Forelimb muscle (tissue), 1 donor: ENCODE measurements around the gene C1orf105. TPM values are rescaled to one million over a fixed set of nuclear protein-coding genes. Genes with fewer than 3 reads are reported as not detected.
"Not testable (repeated sequence)": the region's sequence is repeated elsewhere in the genome, so short reads cannot be mapped to it uniquely, and the experiment has no call there.

ENCODE experiments used
- DNase-seq: peaks from one replicate; pipeline ENCODE4 v3.0.0-alpha.2; 2013; ENCODE audit warnings: low read depth
- polyA plus RNA-seq: library from polyadenylated mRNA; unstranded; fragments of 120-200 nt; gene quantifications from one replicate; pipeline ENCODE4 v1.2.1, GENCODE V29; 2013; ENCODE audit not compliant: insufficient read length

Gene C1orf105, protein sequence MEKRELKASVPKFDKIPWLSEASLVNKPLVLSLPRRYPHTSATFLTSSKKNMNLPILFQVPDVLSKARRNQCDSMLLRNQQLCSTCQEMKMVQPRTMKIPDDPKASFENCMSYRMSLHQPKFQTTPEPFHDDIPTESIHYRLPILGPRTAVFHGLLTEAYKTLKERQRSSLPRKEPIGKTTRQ
- 142 TPM for polyA plus RNA-seq

DNA sequence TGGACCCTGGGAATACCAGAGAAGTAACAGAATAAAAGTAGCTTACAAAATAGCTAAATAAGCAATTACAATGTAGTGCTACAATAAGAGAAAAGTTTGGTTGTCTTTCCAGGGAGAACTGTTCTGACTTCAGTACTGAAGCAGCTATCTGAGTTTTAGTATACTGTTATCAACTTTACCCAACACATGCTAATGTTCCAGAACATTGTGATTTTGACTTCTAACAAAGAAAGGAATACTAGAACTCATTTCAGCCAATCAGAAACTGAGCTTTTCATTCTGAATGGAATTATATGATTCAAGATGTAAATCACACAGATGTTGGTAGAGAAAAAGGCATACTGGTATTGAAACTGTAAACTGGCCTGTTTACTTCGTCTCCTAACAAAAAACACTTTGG, at the start of gene C1orf105:
C1orf105 (plus strand) TSS at position 301 of the 400 bp plus-strand sequence. CDS start 201 bp downstream, outside the sequence.
- no peak for DNase-seq

DNA sequence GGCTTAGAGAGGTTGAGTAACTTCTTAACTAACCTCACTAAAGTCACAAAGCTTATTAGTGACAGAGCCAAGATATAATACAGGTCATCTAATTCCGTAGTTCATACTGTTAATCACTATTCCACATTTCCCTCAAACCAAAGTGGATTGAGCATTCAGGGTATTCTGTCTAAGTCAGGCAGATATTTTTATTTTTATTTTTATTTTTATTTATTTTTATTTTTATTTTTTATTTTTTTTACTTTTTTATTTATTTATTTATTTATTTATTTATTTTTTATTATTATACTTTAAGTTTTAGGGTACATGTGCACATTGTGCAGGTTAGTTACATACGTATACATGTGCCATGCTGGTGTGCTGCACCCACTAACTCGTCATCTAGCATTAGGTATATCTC, 48.8 kb upstream of the C1orf105 start:
- not testable (repeated sequence) for DNase-seq

DNA sequence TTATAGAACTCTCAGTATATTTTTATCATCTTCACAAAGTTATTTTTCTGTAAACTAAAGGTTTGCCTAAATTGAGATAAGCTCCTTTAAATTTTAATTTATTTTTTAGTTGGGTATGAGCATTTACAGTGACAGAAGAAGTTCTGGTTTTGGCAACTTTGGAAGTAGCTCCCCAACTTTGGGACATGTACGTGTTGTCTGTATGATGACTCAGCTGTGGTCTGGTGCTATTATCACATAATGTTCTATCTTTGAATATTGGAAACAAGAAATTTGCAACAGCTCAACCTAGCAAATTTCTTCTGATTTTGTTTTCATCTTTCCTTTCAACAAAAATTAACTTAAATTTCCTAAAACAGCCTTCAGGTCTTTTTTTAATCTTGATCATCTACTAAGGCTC, 46.6 kb upstream of the C1orf105 start:
- no peak for DNase-seq

DNA sequence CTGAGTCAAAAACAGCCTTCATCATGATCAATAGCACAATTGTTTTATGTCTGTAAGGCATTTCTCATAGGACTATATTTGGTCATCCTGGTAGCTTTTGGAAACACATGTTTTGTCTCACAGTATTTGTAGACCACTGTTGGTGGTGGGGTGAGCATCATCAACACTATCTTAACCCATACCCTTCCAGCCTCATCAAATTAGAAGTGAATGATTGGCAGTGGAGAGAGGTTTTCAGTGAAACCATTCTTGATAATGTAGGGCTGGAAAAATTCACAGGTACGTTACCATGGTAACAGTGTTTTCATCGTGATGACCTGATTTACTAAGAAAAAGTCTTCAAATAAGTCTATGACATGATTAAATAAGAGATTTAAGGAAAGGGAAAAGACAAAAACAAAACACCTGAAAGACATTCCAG, 45.3 kb upstream of the C1orf105 start:
- DNase-seq = no peak

DNA sequence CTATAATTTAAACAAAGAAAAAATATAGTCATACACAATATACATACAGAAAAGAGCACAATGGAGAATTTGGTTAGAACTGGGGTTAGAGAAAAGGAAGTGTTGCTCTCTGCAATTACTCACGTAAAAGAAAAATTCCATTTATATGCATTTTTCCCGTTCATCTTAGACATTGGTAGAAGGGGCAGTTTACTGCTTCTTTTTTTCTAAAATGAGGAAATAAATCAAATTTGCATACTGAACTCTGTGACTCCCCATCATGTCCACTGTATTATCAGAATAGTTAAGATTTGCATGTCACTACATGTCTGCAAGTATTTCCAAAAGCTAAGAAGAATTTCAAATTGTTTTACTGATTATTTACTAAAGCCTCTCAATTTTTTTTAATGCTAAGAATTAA, 44.1 kb upstream of the C1orf105 start:
- DNase-seq = no peak

DNA sequence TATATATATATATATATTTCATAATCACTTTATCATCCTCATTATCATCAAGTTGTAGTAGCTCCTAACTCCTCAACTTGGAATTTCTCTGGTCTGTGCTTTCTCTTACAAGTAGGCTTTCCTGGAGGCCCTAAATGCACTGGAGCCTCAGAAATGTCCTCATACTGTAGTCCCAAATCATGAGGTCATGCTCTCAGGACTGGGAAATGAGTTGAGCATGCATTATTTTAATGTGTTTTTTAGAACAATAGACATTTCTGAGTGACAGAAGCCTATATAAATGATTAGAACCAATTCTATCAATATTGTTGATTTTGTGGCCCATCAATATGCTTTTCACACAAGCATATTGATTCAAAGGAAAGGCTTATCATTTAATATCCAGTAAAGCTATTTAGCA, 42.9 kb upstream of the C1orf105 start:
- DNase-seq = no peak

DNA sequence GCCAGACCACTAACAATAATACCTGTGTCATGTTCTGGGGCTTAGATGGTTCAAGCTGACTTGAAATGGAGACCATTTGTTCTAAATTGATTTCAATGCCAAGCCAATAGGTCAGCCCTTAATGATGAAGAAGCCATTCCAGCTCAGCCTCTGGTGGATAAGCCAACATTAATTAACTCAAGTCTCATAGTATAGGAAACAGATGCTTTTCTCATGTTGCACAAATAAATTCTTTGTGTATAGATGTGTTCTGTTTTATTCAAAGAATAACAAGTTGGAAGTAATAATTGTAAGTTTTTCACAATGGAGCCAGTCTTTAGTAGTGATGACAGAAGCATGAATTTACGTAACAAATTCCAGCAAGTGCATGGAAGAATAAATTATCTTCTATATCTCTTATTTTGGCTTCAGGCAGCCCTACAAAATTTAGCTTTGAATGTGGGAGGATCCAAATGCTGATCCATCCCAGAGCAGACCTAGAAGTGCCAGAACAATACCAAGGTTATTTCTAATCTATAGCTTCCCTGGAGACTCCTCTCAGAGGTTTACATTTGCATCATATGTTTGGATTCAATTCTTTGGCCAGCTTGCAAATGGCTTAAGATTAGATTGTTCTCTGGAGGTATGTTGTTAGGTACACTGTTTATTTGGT, 42.2 kb upstream of the C1orf105 start:
- DNase-seq = no peak

DNA sequence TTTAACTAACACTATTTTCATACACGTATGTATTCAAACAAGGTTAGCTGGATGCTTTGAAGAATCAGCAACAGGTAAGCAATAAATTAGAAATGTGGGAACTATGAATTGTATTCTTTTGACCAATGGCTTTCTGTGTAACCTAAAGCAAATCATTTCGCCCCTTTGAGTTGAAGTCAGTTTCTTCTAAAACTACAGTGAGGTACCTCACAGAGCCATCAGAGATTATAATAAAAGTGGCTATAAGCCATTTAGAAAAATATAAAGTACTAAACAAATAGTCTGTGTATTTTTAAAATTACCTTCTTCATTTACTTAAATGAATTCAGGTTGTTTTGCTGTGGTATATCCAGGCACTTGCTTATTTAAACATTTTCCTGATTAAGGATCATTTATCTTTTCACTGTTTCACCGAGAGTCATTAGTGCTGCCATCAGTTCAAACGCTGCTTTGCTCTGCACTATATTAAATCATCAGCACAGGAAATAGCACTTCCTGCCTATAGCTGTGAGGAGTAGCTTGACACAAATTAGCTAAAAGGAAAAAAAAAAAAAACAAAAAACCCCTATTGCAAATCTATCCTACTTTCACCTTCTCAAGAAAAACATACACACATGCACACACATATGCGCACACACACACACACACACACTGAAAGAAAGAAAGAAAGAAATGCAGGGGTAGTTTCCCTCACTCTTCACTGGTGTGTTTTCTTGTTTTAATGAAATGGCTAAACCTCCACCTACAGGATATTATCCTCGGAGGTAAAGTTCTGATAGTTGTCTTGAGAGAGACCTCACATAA, 39.8 kb upstream of the C1orf105 start:
- DNase-seq = no peak

DNA sequence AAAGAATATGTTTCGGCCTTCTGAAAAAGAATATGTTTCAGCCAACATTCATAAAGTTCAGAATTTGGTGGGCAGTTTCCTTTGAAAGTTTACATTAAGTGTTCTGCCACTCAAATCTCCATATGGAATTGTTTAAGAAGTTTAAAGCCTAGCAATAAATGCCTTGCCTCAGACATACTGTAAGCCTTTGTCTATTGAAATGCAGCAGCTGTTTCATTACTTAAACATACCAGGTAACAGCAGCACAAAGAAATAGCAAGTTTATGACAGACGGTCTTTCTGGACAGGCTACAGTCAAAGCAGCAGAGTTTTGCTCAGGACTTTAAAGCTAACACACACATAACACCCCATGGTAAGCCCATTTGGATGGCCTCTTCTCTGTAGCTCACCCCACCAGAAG, 38.5 kb upstream of the C1orf105 start:
- no peak for DNase-seq

DNA sequence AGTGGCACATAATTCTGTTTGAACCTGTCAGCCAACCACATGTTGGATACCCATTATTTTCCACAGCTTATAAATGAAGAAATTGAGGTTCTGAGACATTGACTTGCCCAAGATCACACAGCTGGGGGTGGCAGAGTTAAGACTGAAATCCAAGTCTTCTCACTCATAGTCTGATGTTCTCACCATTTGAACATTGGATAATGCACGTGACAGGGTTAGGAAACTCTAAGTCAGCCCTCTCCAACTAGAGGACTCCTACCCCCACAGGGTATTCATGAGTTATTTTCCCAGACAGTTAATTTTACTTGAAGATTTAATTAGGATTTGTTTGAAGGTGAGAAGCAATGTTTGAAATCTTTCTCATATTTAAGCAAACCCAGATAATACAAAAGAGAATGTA, 38.1 kb upstream of the C1orf105 start:
- DNase-seq = no peak

DNA sequence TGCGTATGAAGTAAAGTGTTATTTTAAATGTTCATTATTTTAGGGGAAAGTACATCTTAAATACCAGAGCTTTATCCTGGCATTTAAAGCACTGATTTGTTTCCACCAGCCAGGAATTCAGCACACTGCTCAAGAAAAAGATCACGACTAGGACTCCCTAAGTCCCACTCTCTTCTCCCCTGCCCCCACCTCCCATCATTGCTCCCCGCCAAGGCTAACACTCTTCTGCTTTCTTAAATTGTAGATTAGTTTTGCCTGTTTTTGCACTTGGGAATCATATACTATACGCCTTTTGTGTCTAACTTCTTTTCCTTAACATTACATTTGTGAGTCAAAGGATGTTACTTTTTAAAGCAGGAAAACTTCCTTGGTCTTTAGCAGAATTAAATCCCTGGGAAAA, 37.5 kb upstream of the C1orf105 start:
- DNase-seq = no peak

DNA sequence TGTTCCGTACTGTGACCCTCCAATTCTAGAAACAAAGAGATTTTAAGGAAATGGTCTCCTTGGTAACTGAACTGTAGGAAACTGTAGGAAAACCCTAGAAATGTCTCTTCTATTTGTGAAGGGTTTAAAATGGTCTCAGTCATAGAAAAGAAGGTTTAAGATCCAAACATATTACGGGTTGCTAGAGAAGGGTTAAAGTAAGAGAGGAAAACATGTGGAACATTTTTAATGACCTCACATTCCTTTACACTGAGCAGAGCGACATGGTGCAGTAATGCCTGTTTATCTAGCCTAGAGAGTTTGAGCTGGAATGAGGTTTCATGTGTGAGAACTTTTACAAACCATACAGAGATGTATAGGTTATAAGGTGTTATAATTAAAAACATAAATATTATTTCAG, 36.9 kb upstream of the C1orf105 start:
- DNase-seq = no peak

DNA sequence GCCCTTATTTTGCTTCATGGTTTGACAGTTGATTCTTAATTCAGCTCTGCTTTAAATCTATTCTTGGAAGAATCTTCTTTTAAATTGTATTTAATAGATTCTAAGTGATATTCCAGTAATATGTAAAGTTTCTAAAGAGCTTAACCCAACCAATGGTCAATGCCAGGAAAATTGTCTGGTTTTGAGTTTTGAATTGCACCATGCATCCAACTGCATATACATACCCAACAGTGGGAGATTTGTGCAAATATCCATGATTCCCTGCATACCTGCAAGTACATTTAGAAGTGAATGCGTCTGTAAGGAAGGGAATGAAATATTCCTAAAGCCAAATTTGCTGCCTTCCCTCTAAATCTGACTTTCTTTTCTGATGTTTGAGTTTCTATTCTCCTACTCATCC, 35.8 kb upstream of the C1orf105 start:
- DNase-seq = no peak

DNA sequence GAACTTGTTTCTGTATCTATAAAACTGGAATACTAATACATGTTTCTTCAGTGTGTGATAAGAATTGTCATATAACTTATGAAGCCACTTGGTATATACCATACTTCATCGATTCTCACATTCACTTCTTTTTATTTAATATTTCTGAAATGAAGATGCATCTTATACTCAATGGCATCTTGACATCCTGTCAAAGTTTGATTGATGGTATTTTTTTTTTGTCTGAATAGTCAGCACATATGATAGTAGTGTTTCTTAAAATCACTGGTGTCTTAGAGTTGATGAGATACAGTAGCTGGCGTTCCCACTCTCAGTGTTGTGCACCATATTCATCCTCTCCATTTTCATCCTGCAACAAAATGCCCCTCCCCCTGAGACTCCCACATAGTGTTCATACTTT, 34.4 kb upstream of the C1orf105 start:
- no peak for DNase-seq

DNA sequence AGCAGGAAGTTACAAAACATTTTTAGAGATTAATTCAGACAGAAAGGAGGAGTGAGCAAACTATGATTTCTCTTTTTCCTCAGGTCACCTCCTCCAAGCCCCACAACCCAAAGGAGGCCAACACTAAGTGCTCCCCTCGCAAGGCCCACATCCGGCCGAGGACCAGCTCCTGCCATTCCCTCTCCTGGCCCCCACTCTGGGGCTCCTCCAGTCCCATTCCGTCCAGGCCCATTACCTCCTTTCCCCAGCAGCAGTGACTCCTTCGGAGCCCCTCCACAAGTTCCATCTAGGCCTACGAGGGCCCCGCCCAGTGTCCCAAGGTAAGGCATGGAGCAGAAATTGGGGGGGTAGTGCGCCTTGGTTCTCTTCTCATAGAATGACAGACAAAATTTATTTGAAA, 32.0 kb upstream of the C1orf105 start:
- no peak for DNase-seq

DNA sequence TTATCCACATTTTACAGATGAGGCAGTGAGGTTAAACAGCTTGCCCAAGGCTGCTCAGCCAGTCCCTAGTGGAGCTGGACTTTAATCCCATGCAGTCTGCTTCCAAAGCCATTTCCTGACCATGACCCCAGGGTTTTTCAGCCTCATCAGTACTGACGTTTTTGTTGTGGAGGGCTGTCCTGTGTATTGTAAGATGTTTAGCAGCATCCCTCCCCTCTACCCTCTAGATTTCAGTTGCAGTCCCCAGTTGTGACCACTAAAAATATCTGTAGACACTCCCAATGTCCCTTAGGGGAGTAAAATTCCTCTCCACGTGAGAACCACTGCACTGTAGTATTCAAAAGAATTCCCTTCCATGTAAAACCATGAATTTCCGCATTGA, 30.2 kb upstream of the C1orf105 start:
- DNase-seq = no peak

DNA sequence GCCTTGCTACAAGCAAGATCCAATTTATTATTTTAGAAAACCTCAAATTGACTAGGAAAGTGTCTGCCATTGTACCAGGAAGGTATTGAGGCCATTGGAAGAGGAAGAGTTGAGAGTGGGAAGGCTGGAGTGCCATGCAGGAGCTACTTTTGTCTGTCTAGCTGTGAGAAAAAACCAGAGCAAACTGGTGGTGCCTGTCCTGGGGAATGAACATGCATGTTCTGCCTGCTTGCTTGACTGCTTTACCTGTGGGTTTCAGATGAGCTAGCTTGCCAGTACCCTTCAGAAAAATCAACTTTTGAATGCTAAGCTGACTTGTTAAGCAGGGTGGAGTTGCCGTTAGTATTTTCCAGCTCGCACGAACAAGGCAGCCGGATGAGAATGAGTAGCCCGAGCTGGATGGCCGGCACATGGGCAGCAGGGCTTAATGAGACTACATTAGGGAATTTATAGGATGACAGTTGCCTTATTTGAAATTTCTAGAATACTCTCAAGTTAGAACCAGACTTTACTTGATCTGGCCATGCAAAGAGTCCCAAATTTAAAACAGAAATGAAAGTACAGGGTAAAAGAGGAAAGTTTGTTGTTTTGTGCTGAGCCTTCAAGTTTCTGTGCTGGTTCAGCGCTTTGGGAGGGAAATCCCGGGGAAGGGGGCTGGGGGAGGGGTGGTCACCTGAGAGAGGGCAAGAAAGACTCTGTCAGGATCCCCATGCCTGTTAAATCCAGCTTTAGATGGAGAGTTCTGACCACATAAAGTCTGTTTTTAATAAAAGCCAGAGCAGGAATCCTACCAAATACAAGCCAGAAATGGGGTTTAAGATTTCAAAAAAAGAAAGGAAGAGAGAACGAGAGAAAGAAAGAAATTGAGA, 29.6 kb upstream of the C1orf105 start:
- no peak for DNase-seq

DNA sequence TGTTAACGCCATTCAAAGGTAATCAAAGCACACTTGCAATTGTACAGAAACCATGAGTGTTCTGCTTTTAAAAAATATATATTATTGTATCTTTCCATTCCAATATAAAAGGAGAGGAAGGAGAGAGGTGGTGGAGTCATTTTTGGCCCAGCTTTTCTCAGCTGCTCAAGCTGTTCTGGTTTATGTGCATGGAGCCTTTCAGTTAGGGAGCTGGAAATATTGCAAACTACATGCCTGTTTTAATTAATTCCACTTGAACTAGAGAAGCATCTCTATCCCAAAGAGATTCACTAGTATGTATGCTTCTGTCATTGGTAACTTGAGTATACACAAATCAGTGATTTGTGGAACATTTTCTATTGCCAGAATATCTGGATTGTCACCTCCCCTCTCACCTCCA, 28.5 kb upstream of the C1orf105 start:
- DNase-seq = no peak

DNA sequence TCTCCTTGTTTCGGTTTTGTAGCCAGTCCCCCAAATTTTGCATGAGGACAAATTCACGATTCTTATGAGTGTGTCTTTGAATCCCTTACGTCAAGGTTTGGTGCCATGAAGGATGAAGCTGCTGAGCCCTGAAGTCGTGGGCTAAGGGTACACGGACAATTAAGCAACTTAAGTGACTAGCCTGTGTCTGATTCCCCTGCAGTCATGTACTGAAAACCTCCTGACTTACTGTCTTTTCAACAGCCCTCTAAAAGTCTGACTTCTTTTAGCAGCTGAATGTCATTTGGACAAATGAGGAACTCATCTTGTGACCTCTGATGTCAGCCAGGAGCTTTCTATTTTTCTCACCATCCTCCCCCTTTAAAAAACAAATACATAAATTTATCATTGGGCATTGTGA, 27.1 kb upstream of the C1orf105 start:
- DNase-seq = no peak

DNA sequence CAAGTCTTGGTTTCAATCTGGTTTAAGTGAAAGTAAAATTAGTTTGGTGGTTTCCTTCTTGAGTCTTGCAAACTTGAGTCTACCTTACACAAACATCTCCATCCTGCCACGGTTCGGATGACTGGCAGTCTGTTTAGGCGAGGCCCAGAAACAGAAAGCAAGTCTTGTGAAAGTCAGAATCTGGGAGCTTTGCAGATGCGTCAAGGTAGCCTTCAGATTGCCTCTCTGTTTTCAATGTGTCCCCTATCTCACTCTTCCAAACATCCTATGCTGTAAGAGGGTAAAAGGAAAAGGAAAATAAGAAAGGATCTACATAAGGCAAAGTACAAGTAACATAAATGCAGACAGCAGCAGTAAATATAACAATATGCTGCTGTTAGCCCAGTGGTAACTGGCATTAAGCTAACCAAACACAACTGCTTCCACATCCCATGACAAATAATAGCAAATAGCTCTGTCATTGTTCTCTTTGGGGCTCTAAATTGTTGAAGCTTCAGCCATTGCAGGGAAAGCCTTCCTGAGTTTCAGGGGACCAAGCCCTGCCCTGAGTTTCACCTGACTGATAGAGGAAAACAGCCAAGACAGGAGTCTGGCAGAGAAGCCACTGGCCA, 26.2 kb upstream of the C1orf105 start:
- no peak for DNase-seq

DNA sequence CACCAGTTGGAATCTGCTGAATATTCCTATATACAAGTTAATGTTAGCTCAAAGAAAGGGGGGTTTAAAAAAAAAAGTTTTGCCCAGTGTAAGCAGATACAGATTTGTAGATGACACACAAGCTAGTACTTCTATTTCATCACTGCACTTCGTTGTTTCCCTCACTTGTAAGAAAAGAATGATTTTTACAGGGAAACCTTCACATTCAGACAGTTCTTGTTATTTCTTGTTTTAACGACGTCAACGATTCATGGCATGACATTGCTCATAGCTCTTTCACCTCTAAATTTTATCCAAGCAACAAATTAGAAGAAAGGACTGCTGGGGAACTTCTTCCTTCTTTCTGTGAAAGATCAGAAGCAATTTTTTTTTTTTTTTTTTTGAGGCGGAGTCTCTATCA, 25.7 kb upstream of the C1orf105 start:
- DNase-seq = no peak

DNA sequence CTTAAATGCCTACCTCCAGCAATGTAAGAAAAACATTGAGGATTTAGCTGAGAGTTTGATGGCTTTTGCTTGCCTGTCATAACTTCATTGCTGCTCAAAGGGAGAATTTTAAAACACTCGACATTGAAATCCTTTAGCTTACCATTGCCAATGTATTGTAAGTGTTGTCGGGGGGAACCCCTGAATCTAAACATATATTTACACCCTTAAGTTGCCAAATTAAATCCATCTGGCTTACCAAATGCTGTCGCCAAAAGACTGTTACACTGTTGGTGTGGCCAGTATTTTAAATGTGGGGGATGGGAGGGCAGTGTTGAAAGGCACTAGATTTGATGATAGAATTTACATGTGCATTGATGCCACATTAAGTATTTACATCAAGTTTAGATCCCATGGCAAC, 24.9 kb upstream of the C1orf105 start:
- no peak for DNase-seq
